Uterus (tissue), 4 donors: ENCODE data around the gene STAC3. TPM values are rescaled to one million over a fixed set of nuclear protein-coding genes. Genes with fewer than 3 reads are reported as not detected.

Experiments used
- DNase-seq, 2 donors: peaks; one replicate each; pipeline ENCODE4 v3.0.0-alpha.2; 2019 to 2020
- H3K27ac ChIP-seq, 2 donors: fragments of 200-600 bp; sonication (generic); 1 replicate in 1 of 2; 2 replicates in 1 of 2; pipeline ENCODE4 v1.5.1; 2016 to 2018
- H3K27me3 ChIP-seq, 2 donors: fragments of 200-600 bp; sonication (generic); one replicate each; pipeline ENCODE4 v1.5.1; 2018 to 2019; ENCODE audit warnings: control low read depth in 1 of 2
- H3K36me3 ChIP-seq, 2 donors: fragments of 200-600 bp; sonication (generic); one replicate each; pipeline ENCODE4 v1.5.1; 2019; ENCODE audit warnings: control low read depth in 1 of 2
- H3K4me1 ChIP-seq, 2 donors: fragments of 200-600 bp; sonication (generic); one replicate each; pipeline ENCODE4 v1.5.1; 2018 to 2019; ENCODE audit warnings: control low read depth in 1 of 2
- H3K4me3 ChIP-seq, 2 donors: fragments of 200-600 bp; sonication (generic); 1 replicate in 1 of 2; 2 replicates in 1 of 2; pipeline ENCODE4 v1.5.1; 2018 to 2019; ENCODE audit warnings: mild to moderate bottlenecking in 1 of 2
- H3K9me3 ChIP-seq, 2 donors: fragments of 200-600 bp; sonication (generic); one replicate each; pipeline ENCODE4 v1.5.1; 2019; ENCODE audit warnings: control low read depth in 1 of 2
- CTCF ChIP-seq, 4 experiments: fragments of 200-600 bp in 2 of 4; fragments of 450-650 bp in 2 of 4; sonication (generic) in 2 of 4; IDR thresholded peaks; one replicate each; pipeline ENCODE4 v1.5.1; 2016 to 2019; ENCODE audit warnings: antibody characterized with exemption in 4 of 4, mild to moderate bottlenecking in 2 of 4, moderate library complexity in 1 of 4
- POLR2A ChIP-seq, 2 donors: fragments of 450-650 bp; IDR thresholded peaks; one replicate each; pipeline ENCODE4 v1.6.1; 2016; ENCODE audit warnings: antibody characterized with exemption in 2 of 2, mild to moderate bottlenecking in 1 of 2, moderate library complexity in 1 of 2
- intact Hi-C: fragments of 100-400 bp; cut with DNase I; formaldehyde crosslinking; loops from one replicate; pipeline ENCODE4 v1.15.1; 2023; ENCODE audit warnings: low total_unique reads
- total RNA-seq, 4 donors: library from RNA; depleted of rRNA in 3 of 4; stranded (reverse); fragments of >200 nt in 3 of 4; gene quantifications; one replicate each; pipeline versions ENCODE4 v1.1.0 to v1.2.4, GENCODE V29; 2014 to 2023
- donor health status: DM: yes; HTN: yes; CAD: no.

Gene STAC3
- total RNA-seq, 4 donors from 2014 or later: 1.0 to 2.8 TPM; not detected in 2

- Histone ChIP-seq H3K4me3 (no peak overlapping the region), H3K36me3 (no peaks in the 10 kb centered on the region), H3K9me3 (no peaks in the 10 kb centered on the region), H3K4me1 (no peaks in the 10 kb centered on the region), H3K27ac (no peak overlapping the region), H3K27me3 (no peaks in the 10 kb centered on the region)
- DNase-seq: no peak
- intact Hi-C loops: no loop called here
- no peak for TF ChIP-seq POLR2A (IDR thresholded peaks at IDR 0.05)
Observed at GRCh38 chr12:57200497-57200896, 50.5 kb downstream of the STAC3 start.

- Histone ChIP-seq H3K9me3 (no peaks in the 10 kb centered on the region), H3K4me1 (no peaks in the 10 kb centered on the region), H3K36me3 (no peaks in the 10 kb centered on the region), H3K27me3 (no peaks in the 10 kb centered on the region), H3K4me3 (no peak overlapping the region), H3K27ac (no peak overlapping the region)
- DNase-seq: no peak
- intact Hi-C loops: no loop called here
- no peak for TF ChIP-seq POLR2A (IDR thresholded peaks at IDR 0.05)
- no peak for TF ChIP-seq CTCF (IDR thresholded peaks at IDR 0.05)
Observed at GRCh38 chr12:57199191-57199590, 51.8 kb downstream of the STAC3 start.

GRCh38 chr12:57198329-57198728, 52.7 kb downstream of the STAC3 start:
- Histone ChIP-seq H3K4me1 (no peaks in the 10 kb centered on the region), H3K4me3 (no peak overlapping the region), H3K36me3 (no peaks in the 10 kb centered on the region), H3K9me3 (no peaks in the 10 kb centered on the region), H3K27me3 (no peaks in the 10 kb centered on the region), H3K27ac (no peak overlapping the region)
- intact Hi-C loops: no loop called here
- TF ChIP-seq POLR2A (IDR thresholded peaks at IDR 0.05) (no peak), CTCF (IDR thresholded peaks at IDR 0.05) (no peak)
- DNase-seq: no peak

GRCh38 chr12:57196956-57197355, 54.0 kb downstream of the STAC3 start:
- DNase-seq: no peak
- no peak for TF ChIP-seq POLR2A (IDR thresholded peaks at IDR 0.05)
- no peak for TF ChIP-seq CTCF (IDR thresholded peaks at IDR 0.05)
- Histone ChIP-seq H3K4me3 (no peak overlapping the region), H3K27me3 (no peaks in the 10 kb centered on the region), H3K9me3 (no peaks in the 10 kb centered on the region), H3K4me1 (no peaks in the 10 kb centered on the region), H3K36me3 (no peaks in the 10 kb centered on the region), H3K27ac (no peak overlapping the region)
- intact Hi-C loops: no loop called here

- no peaks in the 10 kb centered on the region for H3K9me3 ChIP-seq
- no peaks in the 10 kb centered on the region for H3K36me3 ChIP-seq
- intact Hi-C loops: no loop called here
- no peak overlapping the region for H3K4me3 ChIP-seq
- DNase-seq: no peak
- no peak overlapping the region for H3K27ac ChIP-seq
- TF ChIP-seq POLR2A (IDR thresholded peaks at IDR 0.05): no peak
- no peak for TF ChIP-seq CTCF (IDR thresholded peaks at IDR 0.05)
- H3K27me3 ChIP-seq: no peaks in the 10 kb centered on the region
- no peaks in the 10 kb centered on the region for H3K4me1 ChIP-seq
Observed at GRCh38 chr12:57196439-57196838, 54.5 kb downstream of the STAC3 start.
